Endothelial cell (in vitro differentiated cells): ENCODE data around the gene GARIN5A. TPM values are rescaled to one million over a fixed set of nuclear protein-coding genes. Genes with fewer than 3 reads are reported as not detected.

Source experiments
- DNase-seq: peaks from one replicate; pipeline ENCODE4 v3.0.0; 2021; ENCODE audit warnings: low spot score
- H3K27ac Mint-ChIP-seq: one replicate; pipeline ENCODE4 v1.8.0; 2021; ENCODE audit warnings: mixed read lengths, inconsistent platforms; ENCODE audit not compliant: unreplicated experiment
- H3K27me3 Mint-ChIP-seq: one replicate; pipeline ENCODE4 v1.8.0; 2021; ENCODE audit warnings: mild to moderate bottlenecking, moderate library complexity, mixed read lengths, inconsistent platforms; ENCODE audit not compliant: unreplicated experiment
- H3K36me3 Mint-ChIP-seq: one replicate; pipeline ENCODE4 v1.8.0; 2021; ENCODE audit warnings: mild to moderate bottlenecking, low read depth, mixed read lengths, inconsistent platforms; ENCODE audit not compliant: unreplicated experiment
- H3K4me1 Mint-ChIP-seq: one replicate; pipeline ENCODE4 v1.8.0; 2021; ENCODE audit warnings: mild to moderate bottlenecking, mixed read lengths, inconsistent platforms; ENCODE audit not compliant: unreplicated experiment
- H3K4me3 Mint-ChIP-seq: one replicate; pipeline ENCODE4 v1.8.0; 2021; ENCODE audit warnings: mild to moderate bottlenecking, mixed read lengths, inconsistent platforms; ENCODE audit not compliant: unreplicated experiment
- H3K9me3 Mint-ChIP-seq: one replicate; pipeline ENCODE4 v1.8.0; 2021; ENCODE audit warnings: mixed read lengths, inconsistent platforms; ENCODE audit not compliant: unreplicated experiment
- total RNA-seq: library from RNA; stranded (reverse); fragmentation: NEBNext Ultra II Directional; extraction: Animal tissue kit (Norgen Biotek cat#: 25700); gene quantifications from one replicate; pipeline ENCODE4 v1.2.1, GENCODE V29; 2021; ENCODE audit not compliant: unreplicated experiment
- TF ChIP-seq, protein P1 (sequence below): fragments of 200-600 bp; sonication (generic); IDR thresholded peaks from one replicate; pipeline ENCODE4 v1.5.0; 2021; ENCODE audit warnings: antibody characterized with exemption; ENCODE audit not compliant: unreplicated experiment

GARIN5A gene
- total RNA-seq, 1 donor from 2014 or later, result not detected

DNA sequence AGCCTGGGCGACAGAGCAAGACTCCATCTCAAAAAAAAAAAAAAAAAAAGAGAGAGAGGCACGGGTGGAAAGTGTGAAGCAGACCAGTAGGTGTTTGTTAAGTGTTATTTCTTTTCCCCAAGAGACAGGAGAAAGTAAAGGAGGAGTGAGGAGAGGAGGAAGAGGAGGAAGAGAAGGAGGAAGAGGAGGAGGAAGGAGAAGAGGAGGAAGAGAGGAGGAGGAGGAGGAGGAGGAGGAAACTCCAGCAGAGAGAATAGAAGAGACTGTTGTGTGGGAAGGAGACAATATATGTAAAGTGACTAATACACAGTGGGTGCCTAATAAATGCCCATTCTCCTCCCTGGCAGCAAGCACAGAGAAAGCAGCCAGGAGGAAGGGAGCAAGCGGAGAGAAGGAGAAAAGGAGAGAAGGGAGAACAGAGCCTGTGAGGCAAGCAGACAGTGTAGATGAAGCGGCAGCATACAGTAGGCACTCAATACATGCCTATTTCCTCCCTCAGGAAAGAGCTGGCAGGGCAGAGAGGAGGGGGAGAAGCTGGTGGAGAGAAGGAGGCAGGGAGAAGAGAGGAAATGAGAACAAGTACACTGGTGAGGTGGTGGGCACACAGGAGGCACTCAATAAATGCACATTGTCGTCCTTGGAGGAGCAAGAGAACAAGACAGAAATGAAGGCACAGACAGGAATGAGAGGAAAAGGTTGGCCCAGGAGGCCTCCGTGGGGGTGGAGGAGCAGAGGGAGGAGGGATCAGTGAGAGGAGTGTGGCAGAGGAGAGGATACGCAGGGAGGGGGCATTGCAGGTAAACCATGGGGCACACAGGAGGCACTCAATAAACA lies 17.8 kb upstream of the GARIN5A start:
- TF ChIP-seq, protein P1, sequence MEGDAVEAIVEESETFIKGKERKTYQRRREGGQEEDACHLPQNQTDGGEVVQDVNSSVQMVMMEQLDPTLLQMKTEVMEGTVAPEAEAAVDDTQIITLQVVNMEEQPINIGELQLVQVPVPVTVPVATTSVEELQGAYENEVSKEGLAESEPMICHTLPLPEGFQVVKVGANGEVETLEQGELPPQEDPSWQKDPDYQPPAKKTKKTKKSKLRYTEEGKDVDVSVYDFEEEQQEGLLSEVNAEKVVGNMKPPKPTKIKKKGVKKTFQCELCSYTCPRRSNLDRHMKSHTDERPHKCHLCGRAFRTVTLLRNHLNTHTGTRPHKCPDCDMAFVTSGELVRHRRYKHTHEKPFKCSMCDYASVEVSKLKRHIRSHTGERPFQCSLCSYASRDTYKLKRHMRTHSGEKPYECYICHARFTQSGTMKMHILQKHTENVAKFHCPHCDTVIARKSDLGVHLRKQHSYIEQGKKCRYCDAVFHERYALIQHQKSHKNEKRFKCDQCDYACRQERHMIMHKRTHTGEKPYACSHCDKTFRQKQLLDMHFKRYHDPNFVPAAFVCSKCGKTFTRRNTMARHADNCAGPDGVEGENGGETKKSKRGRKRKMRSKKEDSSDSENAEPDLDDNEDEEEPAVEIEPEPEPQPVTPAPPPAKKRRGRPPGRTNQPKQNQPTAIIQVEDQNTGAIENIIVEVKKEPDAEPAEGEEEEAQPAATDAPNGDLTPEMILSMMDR, result no peak
- no peak for DNase-seq
- Mint-ChIP-seq H3K9me3 (peaks cover 34% of the 10 kb centered on the region), H3K27ac (no peak overlapping the region), H3K36me3 (peaks cover 29% of the 10 kb centered on the region), H3K4me1 (no peaks in the 10 kb centered on the region), H3K27me3 (peaks cover 24% of the 10 kb centered on the region), H3K4me3 (no peak overlapping the region)

DNA sequence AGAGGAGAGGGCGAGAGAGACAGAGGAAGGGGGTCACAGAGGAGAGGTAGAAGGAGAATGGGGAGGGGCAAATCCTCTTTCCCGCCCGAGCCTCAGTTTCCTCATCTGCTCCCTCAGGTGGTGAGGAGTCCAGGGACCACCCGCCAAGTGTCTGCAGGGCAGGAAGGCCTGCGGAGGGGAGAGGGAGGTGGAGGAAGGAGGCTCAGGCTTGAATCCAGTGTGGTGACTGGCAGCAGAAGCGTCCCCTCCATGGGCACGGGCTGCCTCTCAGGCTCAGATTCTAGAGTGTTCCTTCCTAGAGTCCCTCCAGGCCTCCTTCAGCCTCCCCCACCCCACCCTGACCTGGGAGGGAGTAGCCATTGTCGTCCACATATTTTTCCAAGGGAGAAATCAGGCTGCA lies 16.5 kb upstream of the GARIN5A start:
- Mint-ChIP-seq H3K9me3 (peaks cover 44% of the 10 kb centered on the region), H3K27me3 (peaks cover 28% of the 10 kb centered on the region), H3K4me3 (no peak overlapping the region), H3K4me1 (no peaks in the 10 kb centered on the region), H3K27ac (no peak overlapping the region), H3K36me3 (peaks cover 34% of the 10 kb centered on the region)
- no peak for DNase-seq
- TF ChIP-seq, protein P1, result no peak

DNA sequence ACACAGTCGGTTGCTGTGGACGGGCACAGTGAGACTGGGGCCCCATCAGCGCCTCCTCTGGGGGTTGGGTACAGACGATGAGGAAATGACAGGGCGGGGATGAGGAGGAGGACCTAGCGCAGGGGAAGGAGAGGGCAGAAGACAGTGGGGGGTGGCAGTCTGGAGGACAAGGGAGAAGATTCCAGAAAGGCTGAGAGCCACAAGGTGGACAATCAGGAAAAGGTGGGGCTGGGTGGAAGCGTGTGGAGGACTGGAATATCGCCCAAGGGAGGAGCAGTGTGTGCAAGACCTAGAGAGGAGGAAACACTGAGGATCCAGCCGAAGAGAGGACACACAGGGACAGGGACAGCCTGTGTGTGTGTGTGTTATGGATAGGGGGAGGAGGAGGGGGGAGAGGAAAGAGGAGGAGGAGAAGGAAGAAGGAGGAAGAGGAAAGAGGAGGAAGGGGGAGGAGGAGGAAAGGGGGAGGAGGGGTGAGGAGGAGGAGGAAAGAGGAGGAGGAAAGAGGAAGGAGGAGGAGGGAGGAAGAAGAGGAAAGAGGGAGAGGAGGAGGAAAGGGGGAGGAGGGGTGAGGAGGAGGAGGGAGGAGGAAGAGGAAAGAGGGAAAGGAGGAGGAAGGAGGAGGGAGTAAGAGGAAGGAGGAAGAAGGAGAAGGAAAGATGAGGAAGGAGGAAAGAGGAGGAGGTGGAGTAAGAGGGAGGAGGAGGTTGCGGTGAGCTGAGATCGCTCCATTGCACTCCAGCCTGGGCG lies 15.8 kb upstream of the GARIN5A start:
- Mint-ChIP-seq H3K4me1 (no peaks in the 10 kb centered on the region), H3K36me3 (peaks cover 34% of the 10 kb centered on the region), H3K9me3 (peaks cover 44% of the 10 kb centered on the region), H3K27ac (no peak overlapping the region), H3K27me3 (peaks cover 28% of the 10 kb centered on the region), H3K4me3 (no peak overlapping the region)
- TF ChIP-seq, protein P1, result no peak
- DNase-seq, result no peak

DNA sequence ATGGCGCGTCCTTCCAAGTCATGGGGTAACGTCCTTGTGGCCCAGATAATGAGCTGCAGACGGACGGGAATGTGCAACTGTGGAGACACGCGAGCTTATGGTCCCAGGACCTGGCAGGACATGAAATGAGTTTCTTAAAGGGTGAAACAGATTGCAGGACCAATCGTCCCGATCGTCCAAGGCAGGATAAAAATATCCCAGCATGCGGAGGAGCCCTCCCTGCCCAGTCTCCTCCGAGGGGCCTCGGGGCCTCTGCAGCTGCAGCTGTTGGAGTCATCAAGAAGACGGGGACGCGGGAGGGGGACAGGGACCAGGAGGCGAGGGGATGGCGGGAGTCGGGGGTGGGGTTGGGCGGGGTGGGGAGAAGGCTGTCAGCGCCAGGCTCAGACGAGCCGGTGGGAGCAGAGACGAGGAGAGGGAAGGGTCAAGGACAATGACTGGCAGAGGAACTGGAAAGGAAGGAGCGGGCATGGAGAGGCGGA lies 14.4 kb upstream of the GARIN5A start:
- Mint-ChIP-seq H3K36me3 (peaks cover 38% of the 10 kb centered on the region), H3K27ac (peak overlapping the region; percentile 89), H3K4me3 (peak overlapping the region; percentile 80), H3K27me3 (peaks cover 27% of the 10 kb centered on the region), H3K4me1 (no peaks in the 10 kb centered on the region), H3K9me3 (peaks cover 54% of the 10 kb centered on the region)
- TF ChIP-seq, protein P1, result no peak
- no peak for DNase-seq
